AG04450 (cell line): ENCODE data around the gene TCL1B. TPM values are rescaled to one million over a fixed set of nuclear protein-coding genes. Genes with fewer than 3 reads are reported as not detected.
A peak's percentile ranks its signal among the peaks of the same experiment; 100 is the strongest.

Source experiments
- CTCF ChIA-PET: fragments of 300-600, 350-600 bp; formaldehyde crosslinking; extraction: SDS; loops from one replicate; lab custom pipeline; 2022; ENCODE audit warnings: antibody characterized with exemption, inconsistent platforms; lab: Charles Lee
- POLR2A ChIA-PET: fragments of 350-600 bp; formaldehyde crosslinking; extraction: SDS; loops from one replicate; lab custom pipeline; 2021; ENCODE audit warnings: antibody characterized with exemption, inconsistent platforms; lab: Yijun Ruan, JAX
- DNase-seq: peaks from one replicate; pipeline ENCODE4 v3.0.0-alpha.2; 2011; ENCODE audit warnings: low read depth, low spot score
- H3K27ac ChIP-seq: one replicate; pipeline ENCODE4 v1.5.1; 2012; ENCODE audit warnings: low read depth, low read length, control low read depth
- H3K27me3 ChIP-seq: one replicate; pipeline ENCODE4 v1.6.0; 2012; ENCODE audit warnings: low read length; ENCODE audit not compliant: control insufficient read depth, insufficient read depth
- H3K4me3 ChIP-seq: 2 replicates; pipeline ENCODE4 v1.5.1; 2011; ENCODE audit warnings: mild to moderate bottlenecking, low read depth, low read length, control low read depth
- H3K9me3 ChIP-seq: 2 replicates; pipeline ENCODE4 v1.5.1; 2012; ENCODE audit warnings: low read length; ENCODE audit not compliant: control insufficient read depth, insufficient read depth
- polyA plus RNA-seq: library from polyadenylated mRNA; depleted of rRNA; stranded (reverse); fragments of >200 nt; gene quantifications from 2 replicates; pipeline ENCODE4 v1.2.3, GENCODE V29; 2011
- TF ChIP-seq, protein P1 (sequence below): IDR thresholded peaks from 2 replicates; pipeline ENCODE4 v1.5.1; 2011; ENCODE audit warnings: low read depth, low read length, control low read depth, inconsistent platforms

The TCL1B gene
- polyA plus RNA-seq, 1 experiment = not detected

DNA sequence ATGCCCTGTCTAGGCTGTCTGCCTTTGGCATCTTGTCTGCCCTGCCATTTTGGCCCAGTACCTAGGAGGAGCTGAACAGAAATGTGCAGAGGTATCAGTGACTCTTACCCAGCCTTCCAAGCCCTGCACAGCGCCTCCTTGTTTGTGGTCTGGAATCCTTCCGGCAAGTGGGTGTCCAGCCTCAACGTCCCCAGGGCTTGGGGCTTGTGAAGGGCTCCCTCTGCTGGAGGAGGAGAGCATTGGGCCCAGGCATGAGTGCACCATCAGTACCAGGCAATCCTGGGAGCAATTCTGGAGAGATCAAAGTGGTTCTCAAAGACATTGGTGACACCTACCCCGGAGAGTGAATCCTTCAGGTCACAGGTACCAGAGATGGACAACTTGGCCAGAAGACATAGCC lies 2.4 kb upstream of the TCL1B start:
- TF ChIP-seq, protein P1, sequence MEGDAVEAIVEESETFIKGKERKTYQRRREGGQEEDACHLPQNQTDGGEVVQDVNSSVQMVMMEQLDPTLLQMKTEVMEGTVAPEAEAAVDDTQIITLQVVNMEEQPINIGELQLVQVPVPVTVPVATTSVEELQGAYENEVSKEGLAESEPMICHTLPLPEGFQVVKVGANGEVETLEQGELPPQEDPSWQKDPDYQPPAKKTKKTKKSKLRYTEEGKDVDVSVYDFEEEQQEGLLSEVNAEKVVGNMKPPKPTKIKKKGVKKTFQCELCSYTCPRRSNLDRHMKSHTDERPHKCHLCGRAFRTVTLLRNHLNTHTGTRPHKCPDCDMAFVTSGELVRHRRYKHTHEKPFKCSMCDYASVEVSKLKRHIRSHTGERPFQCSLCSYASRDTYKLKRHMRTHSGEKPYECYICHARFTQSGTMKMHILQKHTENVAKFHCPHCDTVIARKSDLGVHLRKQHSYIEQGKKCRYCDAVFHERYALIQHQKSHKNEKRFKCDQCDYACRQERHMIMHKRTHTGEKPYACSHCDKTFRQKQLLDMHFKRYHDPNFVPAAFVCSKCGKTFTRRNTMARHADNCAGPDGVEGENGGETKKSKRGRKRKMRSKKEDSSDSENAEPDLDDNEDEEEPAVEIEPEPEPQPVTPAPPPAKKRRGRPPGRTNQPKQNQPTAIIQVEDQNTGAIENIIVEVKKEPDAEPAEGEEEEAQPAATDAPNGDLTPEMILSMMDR = 0 out of 2 replicates have a peak, but pooled peaks have one; percentile 8
- no peak for DNase-seq

DNA sequence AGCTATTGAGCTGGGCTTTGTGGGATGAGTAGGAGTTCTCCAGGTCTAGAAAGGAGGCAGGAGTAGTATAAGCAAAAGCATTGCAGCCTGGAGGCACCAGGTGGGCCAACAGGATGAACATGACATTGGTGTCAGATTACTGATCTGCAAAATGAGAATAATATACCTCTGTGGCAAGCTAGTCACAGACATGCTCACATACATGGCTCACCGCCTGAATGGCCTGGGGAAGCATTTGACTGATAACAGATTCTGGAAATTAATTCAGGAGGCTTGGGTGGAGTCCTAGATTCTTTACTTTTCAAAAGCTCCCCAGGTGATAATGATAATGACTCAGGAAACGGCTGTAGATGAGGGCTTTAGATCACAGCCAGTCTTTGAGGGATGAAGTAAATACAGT lies 709 bp downstream of the TCL1B start:
- ChIA-PET CTCF (no interaction called here), POLR2A (no interaction called here)
- DNase-seq = no peak
- TF ChIP-seq, protein P1 = no peak
- H3K27ac ChIP-seq = no peak overlapping the region
- no peaks in the 10 kb centered on the region for H3K27me3 ChIP-seq
- no peak overlapping the region for H3K4me3 ChIP-seq
- H3K9me3 ChIP-seq = peaks cover 25% of the 10 kb centered on the region

More for the DNA sequence above, 2.4 kb upstream of the TCL1B start:
- Histone ChIP-seq H3K4me3 (no peak overlapping the region), H3K27me3 (no peaks in the 10 kb centered on the region), H3K9me3 (peaks cover 15% of the 10 kb centered on the region), H3K27ac (no peak overlapping the region)
- POLR2A ChIA-PET = no interaction called here
- CTCF ChIA-PET = no interaction called here

DNA sequence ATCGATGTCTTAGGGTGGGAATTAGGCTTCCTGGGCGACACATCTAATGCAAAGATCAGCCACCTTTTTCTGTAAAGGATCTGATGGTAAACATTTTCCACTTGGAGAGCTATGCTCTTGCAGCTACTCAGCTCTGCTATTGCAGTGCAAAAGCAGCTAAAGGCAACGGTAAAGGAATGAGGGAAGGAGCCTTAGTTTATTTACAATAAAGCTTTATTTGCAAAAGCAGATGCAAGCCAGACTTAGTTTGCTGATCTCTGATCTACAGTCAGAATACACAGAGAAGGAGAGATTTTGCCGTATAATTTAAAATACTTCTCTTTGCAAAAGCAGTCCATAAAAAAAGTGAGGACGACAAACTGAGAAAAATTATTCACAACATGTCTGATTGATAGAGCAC lies 3.2 kb downstream of the TCL1B start:
- no peak for DNase-seq
- POLR2A ChIA-PET = no interaction called here
- TF ChIP-seq, protein P1 = no peak
- Histone ChIP-seq H3K27me3 (no peaks in the 10 kb centered on the region), H3K4me3 (no peak overlapping the region), H3K9me3 (peaks cover 26% of the 10 kb centered on the region), H3K27ac (no peak overlapping the region)
- CTCF ChIA-PET = no interaction called here

DNA sequence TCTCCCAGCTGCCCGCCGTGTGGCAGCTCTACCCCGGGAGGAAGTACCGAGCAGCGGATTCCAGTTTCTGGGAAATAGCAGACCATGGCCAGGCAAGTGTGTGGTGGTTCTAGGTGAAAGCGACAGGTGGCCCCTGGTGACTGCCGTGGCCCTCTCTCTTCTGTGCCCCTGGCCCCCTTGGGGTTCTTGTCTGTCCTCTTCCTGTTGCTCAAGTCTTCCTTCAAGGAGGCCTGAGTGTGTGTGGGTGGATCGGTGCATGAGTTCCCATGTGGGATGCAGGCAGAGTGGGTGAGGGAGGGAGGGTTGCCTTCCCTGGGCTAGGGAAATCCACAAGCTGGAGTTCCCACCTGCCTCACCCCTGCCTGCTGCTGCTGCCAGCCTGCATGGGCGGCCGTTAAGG lies 4.6 kb downstream of the TCL1B start:
- no peak for DNase-seq
- no peaks in the 10 kb centered on the region for H3K27me3 ChIP-seq
- ChIA-PET CTCF (no interaction called here), POLR2A (no interaction called here)
- H3K4me3 ChIP-seq = no peak overlapping the region
- TF ChIP-seq, protein P1 = no peak
- H3K27ac ChIP-seq = no peak overlapping the region
- peaks cover 26% of the 10 kb centered on the region for H3K9me3 ChIP-seq

DNA sequence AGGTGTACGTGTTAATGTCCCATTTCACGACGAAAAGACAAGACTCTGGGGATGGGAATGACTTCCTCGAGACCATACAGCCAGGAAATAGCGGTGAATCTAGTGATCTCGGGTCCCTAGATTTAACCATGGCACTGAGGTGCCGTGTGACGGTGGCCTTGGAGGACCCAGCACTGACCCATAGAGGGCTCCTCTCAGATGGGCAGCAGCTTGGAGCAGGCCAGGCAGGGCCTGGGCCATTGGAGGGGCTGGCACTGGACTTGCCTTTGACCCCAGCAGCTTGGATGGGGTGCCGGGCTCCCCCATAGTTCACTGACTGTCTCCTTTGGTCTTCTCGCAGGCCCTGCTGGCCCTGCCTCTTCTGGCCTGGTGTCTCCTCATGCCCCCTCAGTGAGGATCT lies 5.4 kb downstream of the TCL1B start:
- Histone ChIP-seq H3K27ac (no peak overlapping the region), H3K9me3 (peaks cover 20% of the 10 kb centered on the region), H3K4me3 (no peak overlapping the region), H3K27me3 (no peaks in the 10 kb centered on the region)
- CTCF ChIA-PET = no interaction called here
- POLR2A ChIA-PET = no interaction called here
- TF ChIP-seq, protein P1 = no peak
- no peak for DNase-seq
